OCI-LY1 (cell line): ENCODE data around the gene NEUROD1.

Experiments
- H2AFZ ChIP-seq: fragments of 200-600 bp; sonication (generic), shearing (Covaris generic); 2 replicates; pipeline ENCODE4 v1.6.0; 2014; ENCODE audit warnings: antibody characterized with exemption, mild to moderate bottlenecking, low read length
- H3F3A ChIP-seq: fragments of 200-600 bp; sonication (generic), shearing (Covaris generic); 2 replicates; pipeline ENCODE4 v1.6.0; 2014; ENCODE audit warnings: mild to moderate bottlenecking, antibody characterized with exemption, low read length, moderate library complexity; ENCODE audit not compliant: insufficient read depth
- H3K27ac ChIP-seq: fragments of 200-600 bp; sonication (generic); 2 replicates; pipeline ENCODE4 v1.5.1; 2014; ENCODE audit warnings: low read length, mixed run types, mild to moderate bottlenecking, low read depth; ENCODE audit not compliant: poor library complexity, severe bottlenecking
- H3K27me3 ChIP-seq: fragments of 200-600 bp; sonication (generic); 2 replicates; pipeline ENCODE4 v1.6.0; 2014; ENCODE audit warnings: antibody characterized with exemption, mild to moderate bottlenecking, low read length, moderate library complexity; ENCODE audit not compliant: insufficient read depth
- H3K36me3 ChIP-seq: fragments of 200-600 bp; sonication (generic); 2 replicates; pipeline ENCODE4 v1.6.1; 2014; ENCODE audit warnings: mild to moderate bottlenecking, antibody characterized with exemption, low read length, moderate library complexity, mixed read lengths; ENCODE audit not compliant: insufficient read depth
- H3K4me1 ChIP-seq: fragments of 200-600 bp; sonication (generic); 2 replicates; pipeline ENCODE4 v1.5.1; 2014; ENCODE audit warnings: mild to moderate bottlenecking, low read length, moderate library complexity; ENCODE audit not compliant: insufficient read depth, severe bottlenecking
- H3K4me2 ChIP-seq: fragments of 200-600 bp; sonication (generic), shearing (Covaris generic); 2 replicates; pipeline ENCODE4 v1.6.1; 2014; ENCODE audit warnings: low read length
- H3K4me3 ChIP-seq: fragments of 200-600 bp; sonication (generic); 2 replicates; pipeline ENCODE4 v1.5.1; 2014; ENCODE audit warnings: low read length, low read depth, mild to moderate bottlenecking, mixed read lengths; ENCODE audit not compliant: poor library complexity, severe bottlenecking
- H3K79me2 ChIP-seq: fragments of 200-600 bp; shearing (Covaris generic); 2 replicates; pipeline ENCODE4 v1.6.1; 2016; ENCODE audit warnings: mixed run types, low read length, mixed read lengths; ENCODE audit not compliant: insufficient read depth
- H3K9ac ChIP-seq: fragments of 200-600 bp; sonication (generic), shearing (Covaris generic); 2 replicates; pipeline ENCODE4 v1.6.1; 2014; ENCODE audit warnings: mild to moderate bottlenecking, low read length, mixed read lengths
- H3K9me2 ChIP-seq: fragments of 200-600 bp; sonication (generic), shearing (Covaris generic); 2 replicates; pipeline ENCODE4 v1.6.1; 2014; ENCODE audit warnings: low read depth, mild to moderate bottlenecking, low read length, mixed read lengths
- H3K9me3 ChIP-seq: fragments of 200-600 bp; shearing (Covaris generic); 2 replicates; pipeline ENCODE4 v1.6.1; 2014; ENCODE audit warnings: low read length, mixed read lengths
- H4K20me1 ChIP-seq: fragments of 200-600 bp; sonication (generic), shearing (Covaris generic); 2 replicates; pipeline ENCODE4 v1.6.0; 2016; ENCODE audit warnings: mild to moderate bottlenecking, low read length; ENCODE audit not compliant: insufficient read depth
- EZH2 ChIP-seq: fragments of 200-600 bp; sonication (generic), shearing (Covaris generic); IDR thresholded peaks from 2 replicates; pipeline ENCODE4 v1.8.0; 2017; ENCODE audit warnings: borderline replicate concordance, mixed run types, mild to moderate bottlenecking, antibody characterized with exemption, low read length, moderate library complexity, mixed read lengths
- TF ChIP-seq, protein P1 (sequence below): fragments of 200-600 bp; sonication (generic), shearing (Covaris generic); IDR thresholded peaks from 2 replicates; pipeline ENCODE4 v1.5.1; 2017; ENCODE audit warnings: mild to moderate bottlenecking, antibody characterized with exemption, low read length, moderate library complexity, mixed read lengths

NEUROD1 gene

DNA sequence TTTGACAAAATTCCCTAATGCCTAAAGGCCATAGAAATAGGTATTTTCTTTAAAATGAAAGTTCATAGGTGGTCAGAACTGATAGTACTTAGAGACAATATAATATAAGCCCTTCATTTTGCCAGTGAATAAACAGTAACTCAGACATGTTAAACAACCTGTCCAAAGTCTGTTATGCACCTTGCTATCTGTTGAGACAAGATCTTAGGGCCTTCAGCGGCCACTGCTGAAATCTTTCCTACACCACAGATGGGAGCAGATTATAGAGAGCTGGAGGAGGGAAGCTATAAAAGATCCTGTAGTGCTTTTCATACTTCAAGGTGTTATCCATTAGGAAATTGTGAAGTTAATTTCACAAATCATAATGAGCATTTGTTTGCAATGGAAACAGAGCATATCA is 37.2 kb downstream of the NEUROD1 start:
- Histone ChIP-seq H3K79me2 (no peaks in the 10 kb centered on the region), H3K9ac (no peak overlapping the region), H3K4me1 (no peaks in the 10 kb centered on the region), H3K9me3 (no peaks in the 10 kb centered on the region), H3K27ac (no peak overlapping the region), H3K27me3 (no peaks in the 10 kb centered on the region), H3K4me2 (no peak overlapping the region), H3F3A (no peaks in the 10 kb centered on the region), H3K36me3 (no peaks in the 10 kb centered on the region), H2AFZ (no peak overlapping the region), H3K4me3 (no peak overlapping the region), H3K9me2 (no peaks in the 10 kb centered on the region), H4K20me1 (no peaks in the 10 kb centered on the region)
- TF ChIP-seq, protein P1, sequence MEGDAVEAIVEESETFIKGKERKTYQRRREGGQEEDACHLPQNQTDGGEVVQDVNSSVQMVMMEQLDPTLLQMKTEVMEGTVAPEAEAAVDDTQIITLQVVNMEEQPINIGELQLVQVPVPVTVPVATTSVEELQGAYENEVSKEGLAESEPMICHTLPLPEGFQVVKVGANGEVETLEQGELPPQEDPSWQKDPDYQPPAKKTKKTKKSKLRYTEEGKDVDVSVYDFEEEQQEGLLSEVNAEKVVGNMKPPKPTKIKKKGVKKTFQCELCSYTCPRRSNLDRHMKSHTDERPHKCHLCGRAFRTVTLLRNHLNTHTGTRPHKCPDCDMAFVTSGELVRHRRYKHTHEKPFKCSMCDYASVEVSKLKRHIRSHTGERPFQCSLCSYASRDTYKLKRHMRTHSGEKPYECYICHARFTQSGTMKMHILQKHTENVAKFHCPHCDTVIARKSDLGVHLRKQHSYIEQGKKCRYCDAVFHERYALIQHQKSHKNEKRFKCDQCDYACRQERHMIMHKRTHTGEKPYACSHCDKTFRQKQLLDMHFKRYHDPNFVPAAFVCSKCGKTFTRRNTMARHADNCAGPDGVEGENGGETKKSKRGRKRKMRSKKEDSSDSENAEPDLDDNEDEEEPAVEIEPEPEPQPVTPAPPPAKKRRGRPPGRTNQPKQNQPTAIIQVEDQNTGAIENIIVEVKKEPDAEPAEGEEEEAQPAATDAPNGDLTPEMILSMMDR: no peak
- TF ChIP-seq EZH2: no peak

GRCh38 chr2:181642086-181642485 is 38.2 kb downstream of the NEUROD1 start:
- Histone ChIP-seq H3K9ac (no peak overlapping the region), H3K9me2 (no peaks in the 10 kb centered on the region), H3K79me2 (no peaks in the 10 kb centered on the region), H3K4me2 (no peak overlapping the region), H4K20me1 (no peaks in the 10 kb centered on the region), H3K9me3 (no peaks in the 10 kb centered on the region), H3K36me3 (no peaks in the 10 kb centered on the region), H3F3A (no peaks in the 10 kb centered on the region), H3K27ac (no peak overlapping the region), H3K27me3 (no peaks in the 10 kb centered on the region), H3K4me1 (no peaks in the 10 kb centered on the region), H2AFZ (no peak overlapping the region), H3K4me3 (no peak overlapping the region)
- TF ChIP-seq, protein P1: no peak
- TF ChIP-seq EZH2: no peak

GRCh38 chr2:181639686-181640085 is 40.6 kb downstream of the NEUROD1 start:
- Histone ChIP-seq H3K79me2 (no peaks in the 10 kb centered on the region), H3K27me3 (no peaks in the 10 kb centered on the region), H3K4me3 (no peak overlapping the region), H3K4me1 (no peaks in the 10 kb centered on the region), H3K9me3 (no peaks in the 10 kb centered on the region), H3K9me2 (no peaks in the 10 kb centered on the region), H3K27ac (no peak overlapping the region), H4K20me1 (no peaks in the 10 kb centered on the region), H3K9ac (no peak overlapping the region), H3K4me2 (no peak overlapping the region), H3F3A (no peaks in the 10 kb centered on the region), H3K36me3 (no peaks in the 10 kb centered on the region), H2AFZ (no peak overlapping the region)
- no peak for TF ChIP-seq EZH2

DNA sequence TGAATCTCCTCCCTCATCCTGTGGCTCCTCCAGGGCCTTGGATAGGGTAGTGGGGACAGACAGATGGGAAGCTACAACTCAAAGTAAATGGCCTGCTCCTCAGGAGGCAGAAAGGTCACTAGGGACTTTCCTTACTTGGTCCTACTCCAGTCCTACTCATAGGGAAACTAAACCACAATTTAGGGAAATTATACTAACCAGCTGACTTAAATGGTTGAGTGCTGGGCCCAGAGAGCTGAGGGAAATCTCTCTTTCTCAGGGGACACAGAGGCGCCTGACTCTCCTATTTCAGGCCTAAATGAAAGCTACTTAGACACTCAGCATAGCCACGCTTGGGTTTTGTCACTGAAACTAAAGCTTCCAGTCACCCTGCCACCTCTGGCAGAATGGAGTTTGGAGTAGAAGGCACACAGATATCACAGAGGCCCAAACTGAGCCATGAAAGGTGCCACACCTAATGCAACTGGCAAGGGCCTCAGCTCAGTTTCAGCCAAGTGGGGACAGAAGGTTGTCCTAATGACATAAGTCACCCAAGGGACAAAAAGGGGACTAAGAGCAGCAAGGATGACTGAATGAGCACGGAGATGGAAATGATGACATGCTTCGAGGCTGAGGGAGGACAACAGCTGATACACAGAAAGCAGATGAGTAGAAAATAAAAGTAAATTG is 47.5 kb downstream of the NEUROD1 start:
- Histone ChIP-seq H3K4me2 (no peak overlapping the region), H3K27ac (no peak overlapping the region)

More for the DNA sequence above, 47.5 kb downstream of the NEUROD1 start:
- Histone ChIP-seq H3K9me3 (no peaks in the 10 kb centered on the region), H3K9ac (no peak overlapping the region), H3K4me1 (no peaks in the 10 kb centered on the region), H3K9me2 (no peaks in the 10 kb centered on the region), H3K36me3 (no peaks in the 10 kb centered on the region), H2AFZ (no peak overlapping the region), H4K20me1 (no peaks in the 10 kb centered on the region), H3K27me3 (no peaks in the 10 kb centered on the region), H3F3A (no peaks in the 10 kb centered on the region), H3K79me2 (no peaks in the 10 kb centered on the region), H3K4me3 (no peak overlapping the region)
- TF ChIP-seq EZH2: no peak
- TF ChIP-seq, protein P1: no peak
